PC-3 (cell line): ENCODE data around the gene TESK2.

Experiments used
- EZH2 ChIP-seq: fragments of 300-600 bp; sonication (generic); IDR thresholded peaks from one replicate; pipeline ENCODE4 v1.6.1; 2017; ENCODE audit warnings: antibody characterized with exemption, mild to moderate bottlenecking, low read length; ENCODE audit not compliant: unreplicated experiment
- TF ChIP-seq, protein P1 (sequence below): fragments of 300-600 bp; sonication (generic); conservative IDR thresholded peaks from 2 replicates; pipeline ENCODE4 v1.5.1; 2017; ENCODE audit warnings: antibody characterized with exemption, low read depth, mild to moderate bottlenecking, low read length

- TF ChIP-seq, protein P1, sequence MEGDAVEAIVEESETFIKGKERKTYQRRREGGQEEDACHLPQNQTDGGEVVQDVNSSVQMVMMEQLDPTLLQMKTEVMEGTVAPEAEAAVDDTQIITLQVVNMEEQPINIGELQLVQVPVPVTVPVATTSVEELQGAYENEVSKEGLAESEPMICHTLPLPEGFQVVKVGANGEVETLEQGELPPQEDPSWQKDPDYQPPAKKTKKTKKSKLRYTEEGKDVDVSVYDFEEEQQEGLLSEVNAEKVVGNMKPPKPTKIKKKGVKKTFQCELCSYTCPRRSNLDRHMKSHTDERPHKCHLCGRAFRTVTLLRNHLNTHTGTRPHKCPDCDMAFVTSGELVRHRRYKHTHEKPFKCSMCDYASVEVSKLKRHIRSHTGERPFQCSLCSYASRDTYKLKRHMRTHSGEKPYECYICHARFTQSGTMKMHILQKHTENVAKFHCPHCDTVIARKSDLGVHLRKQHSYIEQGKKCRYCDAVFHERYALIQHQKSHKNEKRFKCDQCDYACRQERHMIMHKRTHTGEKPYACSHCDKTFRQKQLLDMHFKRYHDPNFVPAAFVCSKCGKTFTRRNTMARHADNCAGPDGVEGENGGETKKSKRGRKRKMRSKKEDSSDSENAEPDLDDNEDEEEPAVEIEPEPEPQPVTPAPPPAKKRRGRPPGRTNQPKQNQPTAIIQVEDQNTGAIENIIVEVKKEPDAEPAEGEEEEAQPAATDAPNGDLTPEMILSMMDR: no peak
- no peak for TF ChIP-seq EZH2
Observed at GRCh38 chr1:45507893-45508292, 16.9 kb upstream of the TESK2 start.
